B cell (primary cell): ENCODE data around the gene BRICD5. TPM values are rescaled to one million over a fixed set of nuclear protein-coding genes. Genes with fewer than 3 reads are reported as not detected.

Experiments
- ATAC-seq: fragments of 200-7000 bp; cut with Tn5 transposase; one replicate; pipeline ENCODE4 v1.10.0; 2021; ENCODE audit warnings: low read depth, mild to moderate bottlenecking, moderate number of reproducible peaks, moderate library complexity
- CTCF ChIA-PET: fragments of 350-600 bp; sonication (Branson Sonifier 250); formaldehyde crosslinking; loops from one replicate; lab custom pipeline; 2021; ENCODE audit warnings: antibody characterized with exemption, inconsistent platforms; lab: Charles Lee
- POLR2A ChIA-PET: fragments of 350-600 bp; sonication (Branson Sonifier 250); formaldehyde crosslinking; loops from one replicate; lab custom pipeline; 2021; ENCODE audit warnings: antibody characterized with exemption; lab: Charles Lee
- DNase-seq: peaks from one replicate; pipeline ENCODE4 v3.0.0; 2013
- H2AFZ ChIP-seq: 2 replicates; pipeline ENCODE4 v1.6.1; 2012; ENCODE audit warnings: mild to moderate bottlenecking, low read depth, low read length; ENCODE audit not compliant: insufficient read depth, poor library complexity, severe bottlenecking
- H3K27ac ChIP-seq, 2 donors: 1 replicate in 1 of 2; 2 replicates in 1 of 2; pipeline ENCODE4 v1.5.1; 2012 to 2013; ENCODE audit warnings: low read length in 2 of 2, mild to moderate bottlenecking in 2 of 2, moderate library complexity in 1 of 2
- H3K27me3 ChIP-seq, 4 experiments: fragments of 200-600 bp in 1 of 4; sonication (generic) in 1 of 4; replicated peaks in 1 of 4; 1 replicate in 2 of 4; 2 replicates in 2 of 4; pipeline versions ENCODE4 v1.6.1 to v1.7.0; 2013 to 2016; ENCODE audit warnings: low read length in 3 of 4, mild to moderate bottlenecking in 2 of 4, mixed read lengths in 1 of 4, moderate library complexity in 1 of 4; ENCODE audit not compliant: insufficient read depth in 4 of 4, control insufficient read depth in 3 of 4; ENCODE audit errors: control extremely low read depth in 1 of 4
- H3K36me3 ChIP-seq, 2 experiments: replicated peaks in 1 of 2; 1 replicate in 1 of 2; 2 replicates in 1 of 2; pipeline versions ENCODE4 v1.6.1 to v1.7.1; 2013; ENCODE audit warnings: low read length in 1 of 2; ENCODE audit not compliant: insufficient read depth in 2 of 2, control insufficient read depth in 1 of 2; ENCODE audit errors: control extremely low read depth in 1 of 2, extremely low read depth in 1 of 2
- H3K4me1 ChIP-seq, 2 donors: fragments of 200-600 bp in 1 of 2; sonication (generic) in 1 of 2; 1 replicate in 1 of 2; 2 replicates in 1 of 2; pipeline versions ENCODE4 v1.5.1 to v1.6.1; 2013 to 2017; ENCODE audit warnings: low read length in 2 of 2; ENCODE audit not compliant: control insufficient read depth in 2 of 2, insufficient read depth in 2 of 2
- H3K4me2 ChIP-seq: replicated peaks from 2 replicates; pipeline ENCODE3; 2012; ENCODE audit warnings: mild to moderate bottlenecking, low read depth, low read length; ENCODE audit not compliant: poor library complexity, severe bottlenecking
- H3K4me3 ChIP-seq, 5 experiments: fragments of 200-600 bp in 1 of 5; sonication (generic) in 1 of 5; 1 replicate in 3 of 5; 2 replicates in 2 of 5; pipeline versions ENCODE4 v1.5.1 to v1.7.0; 2011 to 2016; ENCODE audit warnings: low read length in 4 of 5, mild to moderate bottlenecking in 4 of 5, low read depth in 2 of 5, control low read depth in 1 of 5, moderate library complexity in 1 of 5; ENCODE audit not compliant: insufficient read depth in 1 of 5; ENCODE audit errors: control extremely low read depth in 1 of 5, extremely low read depth in 1 of 5
- H3K79me2 ChIP-seq: fragments of 200-600 bp; sonication (generic); one replicate; pipeline ENCODE4 v1.6.0; 2016; ENCODE audit warnings: low read length; ENCODE audit not compliant: control insufficient read depth, insufficient read depth
- H3K9ac ChIP-seq: fragments of 200-600 bp; sonication (generic); 2 replicates; pipeline ENCODE4 v1.6.1; 2017; ENCODE audit warnings: mild to moderate bottlenecking, low read length, moderate library complexity
- H3K9me3 ChIP-seq, 3 donors: one replicate each; pipeline versions ENCODE4 v1.6.1 to v1.7.1; 2013; ENCODE audit warnings: low read length in 2 of 3; ENCODE audit not compliant: control insufficient read depth in 2 of 3, insufficient read depth in 1 of 3; ENCODE audit errors: control extremely low read depth in 1 of 3
- H4K20me1 ChIP-seq: 2 replicates; pipeline ENCODE4 v1.6.0; 2012; ENCODE audit warnings: mild to moderate bottlenecking, low read length; ENCODE audit not compliant: insufficient read depth, control insufficient read depth, poor library complexity, severe bottlenecking
- H3K27ac Mint-ChIP-seq: one replicate; pipeline ENCODE4 v1.8.0; 2021; ENCODE audit warnings: mixed read lengths
- H3K27me3 Mint-ChIP-seq: one replicate; pipeline ENCODE4 v1.8.0; 2021; ENCODE audit warnings: mixed read lengths
- H3K4me1 Mint-ChIP-seq: one replicate; pipeline ENCODE4 v1.8.0; 2021; ENCODE audit warnings: mixed read lengths
- H3K4me3 Mint-ChIP-seq: one replicate; pipeline ENCODE4 v1.8.0; 2021; ENCODE audit warnings: mixed read lengths
- H3K9me3 Mint-ChIP-seq: one replicate; pipeline ENCODE4 v1.8.0; 2022; ENCODE audit warnings: mixed read lengths; ENCODE audit not compliant: insufficient read depth
- EZH2 ChIP-seq: IDR thresholded peaks from 2 replicates; pipeline ENCODE4 v1.6.1; 2012; ENCODE audit warnings: borderline replicate concordance, low read depth, mild to moderate bottlenecking, moderate library complexity, low read length; ENCODE audit not compliant: insufficient read depth, poor library complexity, severe bottlenecking
- WGBS: methylation state at CpG from one replicate; pipeline ENCODE4 v1.1.5; 2013; ENCODE audit warnings: missing lambda C conversion rate; ENCODE audit not compliant: insufficient coverage; 5-methylcytosine and 5-hydroxymethylcytosine counted together
- intact Hi-C: fragments of 100-400 bp; cut with micrococcal nuclease; formaldehyde crosslinking; loops from one replicate; pipeline ENCODE4 v1.10.0; 2022
- polyA plus RNA-seq: library from polyadenylated mRNA; depleted of rRNA; stranded (reverse); fragments of >200 nt; gene quantifications from 2 replicates; pipeline ENCODE4 v1.2.3, GENCODE V29; 2012
- total RNA-seq, 2 donors: library from RNA; stranded (reverse); fragments of 120-200 nt in 1 of 2; gene quantifications; 1 replicate in 1 of 2; 2 replicates in 1 of 2; pipeline versions ENCODE4 v1.2.3 to v1.2.4, GENCODE V29; 2013 to 2022
- TF ChIP-seq, protein P1 (sequence below): fragments of 200-600 bp; IDR thresholded peaks from one replicate; pipeline ENCODE4 v1.8.0; 2022; ENCODE audit warnings: antibody characterized with exemption, mild to moderate bottlenecking

Gene BRICD5
- total and polyA plus RNA-seq, 2 donors (not counting 1 experiment from before 2014, with no cell fraction given): 11.9 to 18.3 TPM

DNA sequence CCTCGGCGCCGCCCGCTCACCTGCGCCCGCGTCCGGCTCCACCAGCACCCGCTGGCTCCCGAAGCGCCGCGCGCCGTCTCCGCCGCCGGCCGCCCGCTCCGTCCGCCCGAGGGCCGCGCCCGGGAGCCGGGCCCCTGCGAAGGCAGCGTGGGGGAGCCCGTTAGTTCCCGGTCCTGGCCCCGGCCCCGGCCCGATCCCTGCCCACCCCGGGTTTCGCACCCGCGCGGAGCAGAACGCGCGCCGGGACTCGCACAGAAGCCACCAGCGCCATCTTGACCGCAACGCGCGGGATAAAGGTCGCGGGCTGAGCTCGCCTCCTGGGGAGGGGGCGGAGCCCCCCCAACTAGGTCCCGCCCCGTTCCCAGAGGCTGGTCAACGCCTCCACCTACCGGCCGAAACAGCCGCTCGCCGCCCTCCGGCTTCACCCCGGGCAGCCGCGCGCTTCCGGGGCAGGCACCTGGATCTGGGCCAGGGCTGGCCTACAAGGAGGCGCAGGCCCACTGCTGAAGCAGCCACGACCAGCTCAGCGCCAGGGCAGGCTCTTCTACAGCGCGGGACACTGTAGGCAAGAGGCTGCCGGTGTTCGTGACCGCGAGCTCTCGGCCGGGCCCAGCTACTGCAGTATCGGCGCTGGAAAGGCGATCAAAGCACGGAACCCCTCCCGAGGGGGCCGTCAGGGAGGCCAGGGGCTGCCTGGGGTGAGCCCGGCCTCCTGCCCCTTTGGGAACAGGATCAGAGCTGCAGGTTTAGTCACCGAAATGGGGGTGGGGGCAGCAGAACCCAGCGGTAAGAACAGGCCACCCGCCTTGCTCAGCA, 40.8 kb upstream of the BRICD5 start, which contains the start of gene ECI1:
TSS of gene ECI1 (minus strand) at position 292 of the 816 bp plus-strand sequence. CDS start at position 271, 21 bp downstream.
- Histone ChIP-seq H2AFZ (peak within 1 kb of the TSS; percentile 87), H3K9ac (peak within 1 kb of the TSS; percentile 76), H4K20me1 (peaks cover 5% of the 10 kb centered on the region), H3K79me2 (peaks cover 23% of the 10 kb centered on the region), H3K4me1 (peaks cover 12 to 41% of the 10 kb centered on the region in 2 donors), H3K4me2 (peak within 1 kb of the TSS; percentile 78), H3K4me3 (peak within 1 kb of the TSS; percentile 51 to 82 (median 68)), H3K27ac (peak within 1 kb of the TSS; percentile 68 to 72), H3K9me3 (no peaks in the 10 kb centered on the region), H3K36me3 (peaks cover 0 to 24% of the 10 kb centered on the region in 2 experiments), H3K27me3 (no peaks in the 10 kb centered on the region)
- peak; percentile 96 for ATAC-seq
- H3K4me3 Mint-ChIP-seq: peak within 1 kb of the TSS; percentile 88
- peaks cover 26% of the 10 kb centered on the region for H3K4me1 Mint-ChIP-seq
- H3K27ac Mint-ChIP-seq: peak within 1 kb of the TSS; percentile 89
- ChIA-PET POLR2A (interaction anchor here (0.5 to 2.5 kb wide), 11 partner anchors 15 to 919 kb away, joined by 3 to 13 read pairs (median 4); partner anchors contain the start of genes ATP6V0C, DNASE1L2, E4F1 and MLST8), CTCF (interaction anchor here (0.6 to 3.9 kb wide), 22 partner anchors 11 to 269 kb away, joined by 3 to 71 read pairs (median 4); partner anchors contain the start of genes ABCA3, AMDHD2, CASKIN1 and MLST8)
- DNase-seq: peak; percentile 92
- TF ChIP-seq EZH2: no peak
- TF ChIP-seq, protein P1, sequence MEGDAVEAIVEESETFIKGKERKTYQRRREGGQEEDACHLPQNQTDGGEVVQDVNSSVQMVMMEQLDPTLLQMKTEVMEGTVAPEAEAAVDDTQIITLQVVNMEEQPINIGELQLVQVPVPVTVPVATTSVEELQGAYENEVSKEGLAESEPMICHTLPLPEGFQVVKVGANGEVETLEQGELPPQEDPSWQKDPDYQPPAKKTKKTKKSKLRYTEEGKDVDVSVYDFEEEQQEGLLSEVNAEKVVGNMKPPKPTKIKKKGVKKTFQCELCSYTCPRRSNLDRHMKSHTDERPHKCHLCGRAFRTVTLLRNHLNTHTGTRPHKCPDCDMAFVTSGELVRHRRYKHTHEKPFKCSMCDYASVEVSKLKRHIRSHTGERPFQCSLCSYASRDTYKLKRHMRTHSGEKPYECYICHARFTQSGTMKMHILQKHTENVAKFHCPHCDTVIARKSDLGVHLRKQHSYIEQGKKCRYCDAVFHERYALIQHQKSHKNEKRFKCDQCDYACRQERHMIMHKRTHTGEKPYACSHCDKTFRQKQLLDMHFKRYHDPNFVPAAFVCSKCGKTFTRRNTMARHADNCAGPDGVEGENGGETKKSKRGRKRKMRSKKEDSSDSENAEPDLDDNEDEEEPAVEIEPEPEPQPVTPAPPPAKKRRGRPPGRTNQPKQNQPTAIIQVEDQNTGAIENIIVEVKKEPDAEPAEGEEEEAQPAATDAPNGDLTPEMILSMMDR: peak; percentile 58
- H3K9me3 Mint-ChIP-seq: no peaks in the 10 kb centered on the region
- WGBS: 4% methylated on average over 88 of the region's 88 CpGs
- no peaks in the 10 kb centered on the region for H3K27me3 Mint-ChIP-seq
- intact Hi-C loops: loop anchor here (1.0 to 10.0 kb wide), 8 partner anchors 17 to 256 kb away; partner anchors contain the start of genes ABCA3, E4F1, MLST8 and NHERF2
